ENCODE measurements around the gene COL6A1.

DNA sequence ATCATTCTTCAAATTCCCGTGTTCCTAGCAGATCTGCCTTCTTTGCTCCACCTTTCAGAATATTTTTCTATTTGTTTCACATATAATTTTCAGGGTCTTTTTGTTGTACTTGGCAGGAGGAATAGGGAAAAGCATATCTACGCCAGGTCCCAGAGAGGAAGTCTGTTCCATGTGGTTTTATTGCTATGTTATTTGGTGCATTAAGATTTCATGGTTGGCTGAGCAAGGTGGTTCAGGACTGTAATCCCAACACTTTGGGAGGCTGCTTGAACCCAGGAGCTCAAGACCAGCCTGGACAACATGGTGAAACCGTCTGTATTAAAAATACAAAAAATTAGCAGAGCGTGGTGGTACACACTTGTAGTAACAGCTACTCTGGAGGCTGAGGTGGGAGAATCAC, 36.1 kb downstream of the COL6A1 start:
- TF ChIP-seq POLR2A (IDR thresholded peaks at IDR 0.05; ENCODE audit: low read depth, low read length) = no peak
- no peak for TF ChIP-seq POLR2AphosphoS5 (IDR thresholded peaks at IDR 0.05; ENCODE audit: low read depth, low read length)
- no peak for TF ChIP-seq TAF1 (IDR thresholded peaks at IDR 0.05; ENCODE audit: borderline replicate concordance, low read depth, low read length)
